ENCODE data around the gene SCGB2A2. TPM values are rescaled to one million over a fixed set of nuclear protein-coding genes. Genes with fewer than 3 reads are reported as not detected.

Gene SCGB2A2
- total RNA-seq, 1 donor from 2014 or later, result not detected

DNA sequence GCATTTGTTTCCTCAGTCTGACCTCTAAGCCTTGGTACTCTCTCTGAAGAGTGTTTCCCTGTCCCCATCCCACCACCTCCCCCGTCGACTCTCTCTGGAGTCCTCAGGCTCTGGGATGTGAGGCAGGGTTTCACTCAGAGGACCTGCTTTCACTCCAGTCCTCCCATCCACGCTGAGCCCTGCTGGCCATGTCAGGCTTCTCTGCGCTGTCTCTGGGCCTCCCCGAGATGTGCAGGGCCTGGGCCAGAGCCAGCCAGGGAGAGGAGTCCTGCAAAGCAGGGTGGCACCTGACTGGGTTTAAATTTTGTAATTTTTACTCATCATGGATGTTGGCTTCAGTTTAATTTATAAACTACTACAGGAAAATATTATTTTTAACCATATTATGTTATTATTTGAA lies 3.3 kb downstream of the SCGB2A2 start:
- Histone ChIP-seq H3K4me3 (no peak overlapping the region), H3K9me3 (no peaks in the 10 kb centered on the region), H3K27ac (no peak overlapping the region), H3K36me3 (no peaks in the 10 kb centered on the region), H3K27me3 (peaks cover 5% of the 10 kb centered on the region), H3K4me1 (no peaks in the 10 kb centered on the region)
- DNase-seq, result no peak
- no peak for ATAC-seq
- TF ChIP-seq, protein P1, sequence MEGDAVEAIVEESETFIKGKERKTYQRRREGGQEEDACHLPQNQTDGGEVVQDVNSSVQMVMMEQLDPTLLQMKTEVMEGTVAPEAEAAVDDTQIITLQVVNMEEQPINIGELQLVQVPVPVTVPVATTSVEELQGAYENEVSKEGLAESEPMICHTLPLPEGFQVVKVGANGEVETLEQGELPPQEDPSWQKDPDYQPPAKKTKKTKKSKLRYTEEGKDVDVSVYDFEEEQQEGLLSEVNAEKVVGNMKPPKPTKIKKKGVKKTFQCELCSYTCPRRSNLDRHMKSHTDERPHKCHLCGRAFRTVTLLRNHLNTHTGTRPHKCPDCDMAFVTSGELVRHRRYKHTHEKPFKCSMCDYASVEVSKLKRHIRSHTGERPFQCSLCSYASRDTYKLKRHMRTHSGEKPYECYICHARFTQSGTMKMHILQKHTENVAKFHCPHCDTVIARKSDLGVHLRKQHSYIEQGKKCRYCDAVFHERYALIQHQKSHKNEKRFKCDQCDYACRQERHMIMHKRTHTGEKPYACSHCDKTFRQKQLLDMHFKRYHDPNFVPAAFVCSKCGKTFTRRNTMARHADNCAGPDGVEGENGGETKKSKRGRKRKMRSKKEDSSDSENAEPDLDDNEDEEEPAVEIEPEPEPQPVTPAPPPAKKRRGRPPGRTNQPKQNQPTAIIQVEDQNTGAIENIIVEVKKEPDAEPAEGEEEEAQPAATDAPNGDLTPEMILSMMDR (IDR thresholded peaks at IDR 0.05), result no peak
- intact Hi-C loops (cut with DNase I), result no loop called here

DNA sequence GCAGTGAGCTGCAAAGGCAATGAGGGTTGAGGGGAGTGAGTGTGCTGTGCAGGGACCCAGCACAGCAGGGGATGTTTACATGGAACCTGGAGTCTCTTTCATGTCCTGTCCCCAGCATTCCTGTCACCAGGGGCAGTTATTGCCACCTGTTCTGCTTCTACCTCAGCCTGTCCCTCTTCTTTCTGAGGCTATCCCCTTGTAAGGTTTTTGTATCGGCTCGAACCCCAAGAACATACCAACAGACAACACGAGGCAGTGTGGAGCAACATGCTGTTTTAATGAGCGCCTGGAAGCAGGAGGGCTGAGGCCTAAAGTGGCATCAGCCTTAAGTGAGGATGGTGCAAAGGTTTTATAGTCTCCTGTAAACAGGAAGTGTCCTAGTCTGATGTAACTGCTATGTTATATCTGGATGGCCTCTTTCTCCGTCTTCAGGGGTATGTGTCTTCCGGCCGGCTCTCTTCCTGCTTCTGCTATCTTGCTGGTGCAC lies 3.9 kb downstream of the SCGB2A2 start:
- intact Hi-C loops (cut with DNase I), result no loop called here
- H3K27ac ChIP-seq, result no peak overlapping the region
- TF ChIP-seq, protein P1 (IDR thresholded peaks at IDR 0.05), result no peak
- H3K36me3 ChIP-seq, result no peaks in the 10 kb centered on the region
- no peaks in the 10 kb centered on the region for H3K4me1 ChIP-seq
- ATAC-seq (no peak), DNase-seq (no peak)
- no peaks in the 10 kb centered on the region for H3K27me3 ChIP-seq
- H3K9me3 ChIP-seq, result no peaks in the 10 kb centered on the region
- no peak overlapping the region for H3K4me3 ChIP-seq

DNA sequence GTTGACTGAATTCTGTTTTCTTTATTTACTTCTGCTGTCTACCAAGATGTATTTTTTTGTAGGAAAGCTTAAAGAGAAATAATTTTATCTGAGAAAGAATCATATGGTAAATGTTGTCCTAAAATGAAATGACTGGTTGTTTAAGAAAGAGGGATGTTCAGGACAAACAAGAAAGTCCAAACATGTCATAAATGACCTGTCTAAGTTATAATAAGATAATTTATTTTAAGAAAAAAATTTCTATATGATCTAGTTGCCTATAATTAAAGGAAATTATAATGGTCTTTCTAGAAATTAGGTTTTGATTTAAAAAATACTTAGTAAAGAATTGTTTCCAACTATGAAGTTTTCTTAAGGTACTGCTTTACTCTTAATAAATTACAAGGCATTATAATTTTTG lies 10.5 kb downstream of the SCGB2A2 start:
- Histone ChIP-seq H3K9me3 (no peaks in the 10 kb centered on the region), H3K4me1 (no peaks in the 10 kb centered on the region), H3K27me3 (no peaks in the 10 kb centered on the region), H3K4me3 (no peak overlapping the region), H3K36me3 (no peaks in the 10 kb centered on the region), H3K27ac (no peak overlapping the region)
- no peak for ATAC-seq
- TF ChIP-seq, protein P1 (IDR thresholded peaks at IDR 0.05), result no peak
- DNase-seq, result no peak
- intact Hi-C loops (cut with DNase I), result no loop called here

DNA sequence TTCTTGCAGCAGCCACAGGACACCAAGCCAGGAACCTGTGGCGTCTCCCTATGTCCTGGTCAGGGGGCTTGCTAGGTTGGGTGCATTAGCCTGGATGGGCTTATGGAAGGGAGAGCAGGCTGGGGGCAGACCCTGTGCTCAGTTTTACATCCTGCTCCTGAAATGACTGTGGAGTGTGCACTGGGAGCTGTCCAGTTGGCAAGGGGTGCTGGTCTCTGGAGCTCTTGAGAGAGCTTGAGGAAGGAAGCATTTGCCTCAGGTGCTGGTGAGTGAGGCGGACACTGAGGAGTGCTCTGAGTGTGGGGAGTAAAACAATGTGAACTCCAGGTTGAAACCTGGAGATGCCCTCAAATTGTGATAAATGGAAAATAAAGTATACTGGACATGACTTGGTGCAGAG lies 25.5 kb downstream of the SCGB2A2 start:
- H3K4me1 ChIP-seq, result no peaks in the 10 kb centered on the region
- H3K4me3 ChIP-seq, result no peak overlapping the region
- peak; percentile 79 for ATAC-seq
- no peaks in the 10 kb centered on the region for H3K36me3 ChIP-seq
- TF ChIP-seq, protein P1 (IDR thresholded peaks at IDR 0.05), result no peak
- intact Hi-C loops (cut with DNase I), result no loop called here
- no peak overlapping the region for H3K27ac ChIP-seq
- peaks cover 16% of the 10 kb centered on the region for H3K27me3 ChIP-seq
- no peak for DNase-seq
- no peaks in the 10 kb centered on the region for H3K9me3 ChIP-seq

DNA sequence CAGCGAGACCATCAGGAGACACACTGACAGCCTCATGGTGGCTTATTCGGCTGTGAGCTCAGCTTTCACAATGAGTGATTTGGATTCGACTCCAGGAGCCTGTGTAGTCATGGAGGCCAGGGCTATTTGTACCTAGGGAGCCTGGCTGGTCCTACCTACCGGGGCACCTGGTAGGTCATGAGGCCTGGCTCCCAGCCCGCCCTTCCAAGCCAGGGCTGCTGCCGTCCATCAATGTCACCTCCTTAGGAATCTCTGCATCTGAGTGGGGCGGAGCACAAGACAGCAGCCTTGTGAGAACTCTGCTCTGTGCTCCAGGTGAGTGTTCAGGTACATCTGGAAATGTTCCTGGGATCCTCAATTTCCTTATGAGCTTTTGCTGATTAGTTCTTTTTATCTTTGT lies 29.0 kb downstream of the SCGB2A2 start, which contains the start of gene SCGB1D4:
SCGB1D4 (minus strand) TSS at position 101 of the 400 bp plus-strand sequence; CDS start at position 36, 65 bp downstream.
- Histone ChIP-seq H3K4me3 (no peak within 1 kb of the TSS), H3K36me3 (no peaks in the 10 kb centered on the region), H3K27me3 (peaks cover 22% of the 10 kb centered on the region), H3K9me3 (no peaks in the 10 kb centered on the region), H3K27ac (no peak within 1 kb of the TSS), H3K4me1 (no peaks in the 10 kb centered on the region)
- no peak for ATAC-seq
- TF ChIP-seq, protein P1 (IDR thresholded peaks at IDR 0.05), result no peak
- DNase-seq, result no peak
- intact Hi-C loops (cut with DNase I), result no loop called here

DNA sequence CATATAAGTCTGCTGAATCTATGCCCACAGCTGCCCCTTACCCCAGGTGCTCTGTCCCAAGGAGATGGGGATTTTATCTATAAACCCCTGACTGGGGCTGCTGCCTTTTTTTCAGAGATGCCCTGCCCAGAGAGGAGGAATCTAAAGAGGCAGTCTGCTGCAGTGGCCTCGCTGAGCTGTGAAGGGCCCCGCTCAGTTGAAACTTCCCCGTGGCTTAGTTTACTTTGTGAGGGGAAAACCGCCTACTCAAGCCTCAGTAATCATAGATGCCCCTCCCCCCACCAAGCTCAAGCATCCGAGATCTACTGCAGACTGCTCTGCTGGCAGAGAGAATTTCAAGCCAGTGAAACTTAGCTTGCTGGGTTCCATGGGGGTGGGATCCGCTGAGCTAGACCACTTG lies 36.3 kb downstream of the SCGB2A2 start:
- no peaks in the 10 kb centered on the region for H3K4me1 ChIP-seq
- intact Hi-C loops (cut with DNase I), result no loop called here
- TF ChIP-seq, protein P1 (IDR thresholded peaks at IDR 0.05), result no peak
- DNase-seq (no peak), ATAC-seq (no peak)
- H3K27me3 ChIP-seq, result peaks cover 12% of the 10 kb centered on the region
- no peaks in the 10 kb centered on the region for H3K36me3 ChIP-seq
- no peak overlapping the region for H3K4me3 ChIP-seq
- no peaks in the 10 kb centered on the region for H3K9me3 ChIP-seq
- no peak overlapping the region for H3K27ac ChIP-seq

All from upper lobe of right lung (tissue), 1 donor.